HCT116 (cell line): ENCODE data around the gene UBE3D. TPM values are rescaled to one million over a fixed set of nuclear protein-coding genes. Genes with fewer than 3 reads are reported as not detected.
A peak's percentile ranks its signal among the peaks of the same experiment; 100 is the strongest.

ENCODE experiments used
- ATAC-seq: fragments of 200-7000 bp; cut with Tn5 transposase; 2 replicates; pipeline ENCODE4 v1.9.1; 2020; ENCODE audit warnings: mild to moderate bottlenecking, moderate library complexity
- Bru-seq: library from RNA; stranded (reverse); fragments of 400-500 nt; gene quantifications from one replicate; lab custom pipeline; 2021; lab: Mats Ljungman, UMichigan
- BruChase-seq, 2 experiments: library from RNA; stranded (reverse); fragments of 400-500 nt; gene quantifications; one replicate each; lab custom pipeline; 2021; lab: Mats Ljungman, UMichigan
- BruUV-seq: library from RNA; stranded (reverse); fragments of 400-500 nt; replicated peaks from 2 replicates; lab custom pipeline; 2021; lab: Mats Ljungman, UMichigan
- CTCF ChIA-PET: fragments of 300-600 bp; sonication (Branson Sonifier 250); formaldehyde crosslinking; loops from one replicate; lab custom pipeline; 2021; ENCODE audit warnings: antibody characterized with exemption; lab: Charles Lee
- POLR2A ChIA-PET: fragments of 300-600, 350-600 bp; sonication (Branson Sonifier 250); formaldehyde crosslinking; loops from one replicate; lab custom pipeline; 2021; ENCODE audit warnings: antibody characterized with exemption; lab: Charles Lee
- RAD21 ChIA-PET, 2 experiments: fragments of 300-600 bp; sonication (Branson Sonifier 250); formaldehyde crosslinking; loops; one replicate each; lab custom pipeline; 2023; ENCODE audit warnings: low total read pairs in 2 of 2; ENCODE audit not compliant: uncharacterized antibody in 2 of 2, unreplicated experiment in 2 of 2, low non-redundant PET in 1 of 2; lab: Charles Lee
- DNase-seq: peaks from one replicate; pipeline ENCODE4 v3.0.0-alpha.2; 2010; ENCODE audit warnings: low read depth, low spot score
- H2AFZ ChIP-seq: fragments of 200-600 bp; shearing (Covaris generic), sonication (generic); 2 replicates; pipeline ENCODE4 v1.6.1; 2017; ENCODE audit warnings: low read depth, mixed run types, mixed read lengths, antibody characterized with exemption, low read length; ENCODE audit not compliant: poor library complexity, severe bottlenecking
- H3K27ac ChIP-seq: 2 replicates; pipeline ENCODE4 v1.5.1; 2012; ENCODE audit warnings: low read depth, low read length
- H3K27me3 ChIP-seq: fragments of 200-600 bp; sonication (generic); 2 replicates; pipeline ENCODE4 v1.6.1; 2016; ENCODE audit warnings: mixed run types, low read length, mixed read lengths; ENCODE audit not compliant: insufficient read depth
- H3K36me3 ChIP-seq, 2 experiments: fragments of 200-500 bp in 1 of 2; fragments of 200-600 bp in 1 of 2; sonication (Bioruptor generic) in 1 of 2; sonication (generic) in 1 of 2; 2 replicates each; pipeline versions ENCODE4 v1.5.1 to v1.6.1; 2014 to 2016; ENCODE audit warnings: low read length in 2 of 2, inconsistent platforms in 1 of 2, mixed read lengths in 1 of 2, mixed run types in 1 of 2; ENCODE audit not compliant: insufficient read depth in 2 of 2, control insufficient read depth in 1 of 2
- H3K4me1 ChIP-seq, 2 experiments: fragments of 200-600 bp in 1 of 2; sonication (generic) in 1 of 2; 2 replicates each; pipeline versions ENCODE4 v1.5.1 to v1.6.1; 2012 to 2017; ENCODE audit warnings: low read length in 2 of 2, inconsistent platforms in 1 of 2, mild to moderate bottlenecking in 1 of 2, mixed read lengths in 1 of 2, mixed run types in 1 of 2, moderate library complexity in 1 of 2; ENCODE audit not compliant: insufficient read depth in 2 of 2, control insufficient read depth in 1 of 2
- H3K4me2 ChIP-seq: fragments of 200-600 bp; sonication (generic); 2 replicates; pipeline ENCODE4 v1.6.1; 2017; ENCODE audit warnings: mixed run types, low read length, mixed read lengths
- H3K4me3 ChIP-seq, 2 experiments: fragments of 200-600 bp in 1 of 2; sonication (generic) in 1 of 2; replicated peaks in 1 of 2; 2 replicates each; pipeline ENCODE4 v1.5.1; 2011 to 2016; ENCODE audit warnings: low read length in 2 of 2, control low read depth in 1 of 2, low read depth in 1 of 2, mild to moderate bottlenecking in 1 of 2, mixed read lengths in 1 of 2, mixed run types in 1 of 2
- H3K79me2 ChIP-seq: fragments of 200-600 bp; sonication (generic); 2 replicates; pipeline ENCODE4 v1.6.1; 2017; ENCODE audit warnings: mild to moderate bottlenecking, mixed run types, low read length, moderate library complexity, mixed read lengths; ENCODE audit not compliant: insufficient read depth
- H3K9ac ChIP-seq: fragments of 200-600 bp; sonication (generic); 2 replicates; pipeline ENCODE4 v1.6.1; 2016; ENCODE audit warnings: low read length, mixed read lengths
- H3K9me2 ChIP-seq: fragments of 200-600 bp; sonication (generic), shearing (Covaris generic); 2 replicates; pipeline ENCODE4 v1.6.1; 2017; ENCODE audit warnings: mixed run types, mild to moderate bottlenecking, moderate library complexity; ENCODE audit not compliant: insufficient read depth
- H3K9me3 ChIP-seq, 2 experiments: fragments of 200-500 bp in 1 of 2; fragments of 200-600 bp in 1 of 2; sonication (Bioruptor generic) in 1 of 2; sonication (generic) in 1 of 2; 2 replicates each; pipeline ENCODE4 v1.6.1; 2014 to 2017; ENCODE audit warnings: low read length in 2 of 2, mixed read lengths in 2 of 2, inconsistent platforms in 1 of 2, low read depth in 1 of 2, mild to moderate bottlenecking in 1 of 2, mixed run types in 1 of 2, moderate library complexity in 1 of 2; ENCODE audit not compliant: control insufficient read depth in 1 of 2, insufficient read depth in 1 of 2
- H4K20me1 ChIP-seq: fragments of 200-600 bp; sonication (generic), shearing (Covaris generic); 2 replicates; pipeline ENCODE4 v1.6.1; 2017; ENCODE audit warnings: mixed run types, mild to moderate bottlenecking, moderate library complexity; ENCODE audit not compliant: insufficient read depth
- ATF3 ChIP-seq: IDR thresholded peaks from 2 replicates; pipeline ENCODE4 v1.6.1; 2012
- CEBPB ChIP-seq: IDR thresholded peaks from 2 replicates; pipeline ENCODE4 v1.6.1; 2012; ENCODE audit warnings: low read depth
- CTCF ChIP-seq, 3 experiments: fragments of 200-600 bp in 1 of 3; sonication (generic) in 1 of 3; IDR thresholded peaks in 2 of 3; conservative IDR thresholded peaks in 1 of 3; 2 replicates each; pipeline ENCODE4 v1.5.1; 2012 to 2017; ENCODE audit warnings: low read depth in 2 of 3, low read length in 2 of 3, antibody characterized with exemption in 1 of 3, borderline replicate concordance in 1 of 3, control low read depth in 1 of 3, mild to moderate bottlenecking in 1 of 3, mixed read lengths in 1 of 3, mixed run types in 1 of 3, moderate library complexity in 1 of 3; ENCODE audit not compliant: insufficient read depth in 1 of 3
- EGR1 ChIP-seq: IDR thresholded peaks from 2 replicates; pipeline ENCODE4 v1.6.1; 2012; ENCODE audit warnings: low read depth
- EZH2 ChIP-seq: fragments of 200-600 bp; sonication (generic); IDR thresholded peaks from 2 replicates; pipeline ENCODE4 v1.6.1; 2017; ENCODE audit warnings: antibody characterized with exemption, mixed run types
- JUND ChIP-seq: IDR thresholded peaks from 2 replicates; pipeline ENCODE4 v1.6.1; 2012
- MAX ChIP-seq: IDR thresholded peaks from 2 replicates; pipeline ENCODE4 v1.6.1; 2012
- POLR2A ChIP-seq: IDR thresholded peaks from 2 replicates; pipeline ENCODE4 v1.7.0; 2011; ENCODE audit warnings: borderline replicate concordance; ENCODE audit not compliant: insufficient read depth, insufficient read length; ENCODE audit errors: extremely low read depth
- RAD21 ChIP-seq: IDR thresholded peaks from 2 replicates; pipeline ENCODE4 v1.6.1; 2012; ENCODE audit warnings: low read depth, mild to moderate bottlenecking
- SIN3A ChIP-seq: IDR thresholded peaks from 2 replicates; pipeline ENCODE4 v1.6.1; 2012; ENCODE audit warnings: low read depth
- SRF ChIP-seq: IDR thresholded peaks from 2 replicates; pipeline ENCODE4 v1.6.1; 2012; ENCODE audit warnings: low read depth
- TCF7L2 ChIP-seq: IDR thresholded peaks from 2 replicates; pipeline ENCODE4 v1.7.0; 2011; ENCODE audit warnings: borderline replicate concordance, inconsistent platforms; ENCODE audit not compliant: insufficient read depth, insufficient read length; ENCODE audit errors: extremely low read depth
- YY1 ChIP-seq: IDR thresholded peaks from 2 replicates; pipeline ENCODE4 v1.6.1; 2011; ENCODE audit warnings: low read length, low read depth, moderate library complexity, mild to moderate bottlenecking; ENCODE audit not compliant: insufficient replicate concordance; ENCODE audit errors: extremely low read depth
- ZNF274 ChIP-seq: fragments of 200-500 bp; sonication (Bioruptor generic); IDR thresholded peaks from 2 replicates; pipeline ENCODE4 v1.6.1; 2014; ENCODE audit warnings: mild to moderate bottlenecking, low read depth, low read length, inconsistent platforms
- intact Hi-C: fragments of 100-400 bp; cut with micrococcal nuclease; formaldehyde crosslinking; loops from 2 replicates; pipeline ENCODE4 v1.10.0; 2022
- long read RNA-seq: library from polyadenylated mRNA; unstranded; transcript quantifications from one replicate; pipeline ENCODE4 v2.0.0, GENCODE V29; 2021; ENCODE audit not compliant: unreplicated experiment
- polyA plus RNA-seq: library from polyadenylated mRNA; unstranded; fragments of >200 nt; gene quantifications from 2 replicates; pipeline ENCODE4 v1.2.1, GENCODE V29; 2012; ENCODE audit warnings: missing spikeins
- total RNA-seq: library from RNA; stranded (reverse); gene quantifications from one replicate; pipeline ENCODE4 v1.2.1, GENCODE V29; 2021; ENCODE audit not compliant: unreplicated experiment
- TF ChIP-seq, protein P1 (sequence below): IDR thresholded peaks from 2 replicates; pipeline ENCODE4 v1.6.1; 2012; ENCODE audit warnings: low read depth

The UBE3D gene
- total RNA-seq (9.0 TPM), Bru-seq, nascent RNA (percentile 71 among the genes with signal in this experiment), BruChase-seq, experiment 1, labeled RNA remaining after a 6-hour chase (percentile 54 among the genes with signal in this experiment), BruChase-seq, experiment 2, labeled RNA remaining after a 2-hour chase (percentile 75 among the genes with signal in this experiment)
- 1.9 and 2.9 TPM in 2 replicates for polyA plus RNA-seq
- long read RNA-seq, transcript UBE3D-203 (10 exons, 1,917 nt), result major isoform, 8 of 19 reads
- long read RNA-seq, partial matches to known transcripts, result 3 of 19 reads
- long read RNA-seq, other reads (novel, unspliced or antisense), result 8 of 19 reads

DNA sequence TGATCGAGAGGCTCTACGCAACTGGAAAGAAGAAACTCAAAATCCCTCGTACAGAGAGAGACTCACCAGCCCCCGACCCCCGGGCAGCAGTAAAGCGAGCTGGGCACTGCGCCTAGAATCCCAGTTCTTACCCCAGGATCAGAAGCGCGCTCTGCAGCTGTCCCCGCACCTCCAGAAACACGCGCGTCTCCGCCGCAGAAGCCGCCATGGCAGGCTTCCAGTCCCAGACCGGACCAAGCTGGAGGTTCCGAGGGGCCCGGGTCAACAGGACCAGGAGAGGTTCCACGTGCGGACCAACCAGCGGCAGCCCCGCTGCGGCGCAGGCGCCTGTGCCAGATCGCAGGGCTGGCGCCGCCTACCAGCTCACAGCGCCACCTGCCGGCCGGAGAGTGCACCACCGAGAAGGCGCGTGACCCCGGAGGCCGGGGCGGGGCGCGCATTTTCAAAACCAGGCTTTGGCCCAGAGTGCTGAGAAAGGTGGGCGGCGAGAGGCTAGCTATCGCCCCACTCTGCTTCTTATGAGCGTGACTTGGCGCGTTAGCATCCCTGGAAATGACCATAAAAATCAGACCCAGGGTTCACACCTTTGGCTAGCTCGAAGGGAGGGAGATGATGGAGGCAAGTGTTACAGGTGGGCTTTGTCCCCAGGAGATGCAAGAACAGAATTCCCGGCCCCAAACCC, at the start of gene UBE3D:
Gene UBE3D, minus strand, starts transcription at position 331 of the 682 bp plus-strand sequence. Its CDS starts 123 bp downstream, at position 208.
- Histone ChIP-seq H4K20me1 (no peaks in the 10 kb centered on the region), H3K27ac (peak within 1 kb of the TSS; percentile 45; the same call in 1 of the 2 replicates), H3K9me2 (no peaks in the 10 kb centered on the region), H3K4me2 (peak within 1 kb of the TSS; percentile 88), H3K36me3 (0 out of 4 replicates have a peak, but pooled peaks cover 0 to 4% of the 10 kb centered on the region in 2 experiments), H3K4me1 (peaks cover 2 to 23% of the 10 kb centered on the region in 2 experiments; a peak in 3 of 4 replicates), H3K79me2 (peaks cover 36% of the 10 kb centered on the region), H3K27me3 (no peaks in the 10 kb centered on the region), H3K9ac (peak within 1 kb of the TSS; percentile 84), H3K9me3 (no peaks in the 10 kb centered on the region), H3K4me3 (peak within 1 kb of the TSS; percentile 81 to 87), H2AFZ (peak within 1 kb of the TSS; percentile 99)
- no TSS peak for BruUV-seq
- CTCF ChIA-PET, result interaction anchor here (0.6 to 4.3 kb wide), 30 partner anchors 8 to 1162 kb away, joined by 3 to 120 read pairs (median 4); partner anchors contain the start of genes CEP162 and PRSS35
- ATAC-seq, result peak; percentile 77
- RAD21 ChIA-PET, result interaction anchor here (1.0 to 1.9 kb wide), 2 partner anchors 149 to 448 kb away, joined by 3 to 4 read pairs; no protein-coding TSS in a partner anchor
- intact Hi-C loops, result loop anchor here (10.0 kb wide), 1 partner anchor 359 kb away; no protein-coding TSS in a partner anchor
- POLR2A ChIA-PET, result no interaction called here
- DNase-seq, result peak; percentile 51
- TF ChIP-seq CTCF (IDR thresholded peaks at IDR 0.05 in 2 of 3, conservative IDR thresholded peaks at IDR 0.05 in 1 of 3; ENCODE audit: borderline replicate concordance in 1 of 3, insufficient read depth in 1 of 3, low read depth in 2 of 3, low read length in 2 of 3) (peak; percentile 72 to 86 (median 86)), RAD21 (peak; percentile 40), POLR2A (peak; percentile 65), ATF3 (no peak), CEBPB (no peak), ZNF274 (no peak), JUND (no peak), EZH2 (no peak), TCF7L2 (no peak), MAX (peak; percentile 89), EGR1 (no peak), YY1 (peak; percentile 69), SRF (no peak), SIN3A (peak; percentile 43; the same call in 1 of the 2 replicates)
- TF ChIP-seq, protein P1, sequence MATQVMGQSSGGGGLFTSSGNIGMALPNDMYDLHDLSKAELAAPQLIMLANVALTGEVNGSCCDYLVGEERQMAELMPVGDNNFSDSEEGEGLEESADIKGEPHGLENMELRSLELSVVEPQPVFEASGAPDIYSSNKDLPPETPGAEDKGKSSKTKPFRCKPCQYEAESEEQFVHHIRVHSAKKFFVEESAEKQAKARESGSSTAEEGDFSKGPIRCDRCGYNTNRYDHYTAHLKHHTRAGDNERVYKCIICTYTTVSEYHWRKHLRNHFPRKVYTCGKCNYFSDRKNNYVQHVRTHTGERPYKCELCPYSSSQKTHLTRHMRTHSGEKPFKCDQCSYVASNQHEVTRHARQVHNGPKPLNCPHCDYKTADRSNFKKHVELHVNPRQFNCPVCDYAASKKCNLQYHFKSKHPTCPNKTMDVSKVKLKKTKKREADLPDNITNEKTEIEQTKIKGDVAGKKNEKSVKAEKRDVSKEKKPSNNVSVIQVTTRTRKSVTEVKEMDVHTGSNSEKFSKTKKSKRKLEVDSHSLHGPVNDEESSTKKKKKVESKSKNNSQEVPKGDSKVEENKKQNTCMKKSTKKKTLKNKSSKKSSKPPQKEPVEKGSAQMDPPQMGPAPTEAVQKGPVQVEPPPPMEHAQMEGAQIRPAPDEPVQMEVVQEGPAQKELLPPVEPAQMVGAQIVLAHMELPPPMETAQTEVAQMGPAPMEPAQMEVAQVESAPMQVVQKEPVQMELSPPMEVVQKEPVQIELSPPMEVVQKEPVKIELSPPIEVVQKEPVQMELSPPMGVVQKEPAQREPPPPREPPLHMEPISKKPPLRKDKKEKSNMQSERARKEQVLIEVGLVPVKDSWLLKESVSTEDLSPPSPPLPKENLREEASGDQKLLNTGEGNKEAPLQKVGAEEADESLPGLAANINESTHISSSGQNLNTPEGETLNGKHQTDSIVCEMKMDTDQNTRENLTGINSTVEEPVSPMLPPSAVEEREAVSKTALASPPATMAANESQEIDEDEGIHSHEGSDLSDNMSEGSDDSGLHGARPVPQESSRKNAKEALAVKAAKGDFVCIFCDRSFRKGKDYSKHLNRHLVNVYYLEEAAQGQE, result no peak
